Endothelial cell of umbilical vein (primary cell): ENCODE data around the gene HNRNPU. TPM values are rescaled to one million over a fixed set of nuclear protein-coding genes. Genes with fewer than 3 reads are reported as not detected.

Experiments
- BruUV-seq: library from RNA; stranded (reverse); fragments of 400-500 nt; replicated peaks from 2 replicates; lab custom pipeline; 2021; lab: Mats Ljungman, UMichigan
- CTCF ChIA-PET: fragments of 300-600, 350-600 bp; sonication (Branson Sonifier 250); formaldehyde crosslinking; loops from one replicate; lab custom pipeline; 2021; ENCODE audit warnings: antibody characterized with exemption, inconsistent platforms; lab: Charles Lee
- POLR2A ChIA-PET: fragments of 300-600, 350-600 bp; sonication (Branson Sonifier 250); formaldehyde crosslinking; loops from one replicate; lab custom pipeline; 2021; ENCODE audit warnings: antibody characterized with exemption, inconsistent platforms; lab: Charles Lee
- DNase-seq: peaks from one replicate; pipeline ENCODE4 v3.0.0-alpha.2; 2011; ENCODE audit warnings: low read depth, low spot score
- FAIRE-seq: peaks from 2 replicates; lab custom pipeline; 2011; peaks lifted over from hg19 to GRCh38; lab: Jason Lieb, UNC
- H2AFZ ChIP-seq: 2 replicates; pipeline ENCODE4 v1.6.0; 2012; ENCODE audit warnings: low read depth, low read length, control low read depth, inconsistent platforms
- H3K27ac ChIP-seq: 2 replicates; pipeline ENCODE4 v1.5.1; 2011; ENCODE audit warnings: low read depth, mild to moderate bottlenecking, control low read depth, low read length, moderate library complexity; ENCODE audit not compliant: insufficient read depth
- H3K27me3 ChIP-seq, 2 experiments: 2 replicates each; pipeline versions ENCODE4 v1.6.0 to v1.6.1; 2011; ENCODE audit warnings: low read length in 2 of 2, mixed read lengths in 1 of 2; ENCODE audit not compliant: control insufficient read depth in 2 of 2, insufficient read depth in 2 of 2
- H3K36me3 ChIP-seq, 2 experiments: 2 replicates in 1 of 2; 3 replicates in 1 of 2; pipeline ENCODE4 v1.5.1; 2011; ENCODE audit warnings: low read length in 2 of 2, mild to moderate bottlenecking in 1 of 2, moderate library complexity in 1 of 2; ENCODE audit not compliant: control insufficient read depth in 2 of 2, insufficient read depth in 2 of 2; ENCODE audit errors: extremely low read depth in 1 of 2
- H3K4me1 ChIP-seq: 3 replicates; pipeline ENCODE4 v1.5.1; 2011; ENCODE audit warnings: mild to moderate bottlenecking, low read length; ENCODE audit not compliant: control insufficient read depth, insufficient read depth; ENCODE audit errors: extremely low read depth
- H3K4me2 ChIP-seq: 2 replicates; pipeline ENCODE4 v1.6.1; 2011; ENCODE audit warnings: low read length, control low read depth, mixed read lengths; ENCODE audit not compliant: insufficient read depth
- H3K4me3 ChIP-seq, 3 experiments: fragments of 200-600 bp in 1 of 3; sonication (generic), shearing (Covaris generic) in 1 of 3; replicated peaks in 1 of 3; 2 replicates each; pipeline ENCODE4 v1.5.1; 2011 to 2016; ENCODE audit warnings: control low read depth in 3 of 3, low read length in 3 of 3, mild to moderate bottlenecking in 2 of 3, inconsistent platforms in 1 of 3, low read depth in 1 of 3, moderate library complexity in 1 of 3; ENCODE audit not compliant: insufficient read depth in 1 of 3
- H3K79me2 ChIP-seq: 2 replicates; pipeline ENCODE4 v1.6.0; 2012; ENCODE audit warnings: low read length, inconsistent platforms; ENCODE audit not compliant: control insufficient read depth, insufficient read depth
- H3K9ac ChIP-seq: replicated peaks from 2 replicates; pipeline ENCODE3; 2011; ENCODE audit warnings: low read length, control low read depth; ENCODE audit not compliant: insufficient read depth; ENCODE audit errors: extremely low read depth
- H3K9me1 ChIP-seq: replicated peaks from 3 replicates; pipeline ENCODE4 v1.6.0; 2011; ENCODE audit warnings: mild to moderate bottlenecking, low read length; ENCODE audit not compliant: control insufficient read depth, insufficient read depth; ENCODE audit errors: extremely low read depth
- H3K9me3 ChIP-seq: replicated peaks from 2 replicates; pipeline ENCODE4 v1.5.1; 2012; ENCODE audit warnings: low read length, inconsistent platforms; ENCODE audit not compliant: control insufficient read depth, insufficient read depth
- H4K20me1 ChIP-seq: replicated peaks from 2 replicates; pipeline ENCODE3; 2011; ENCODE audit warnings: mild to moderate bottlenecking, low read length; ENCODE audit not compliant: control insufficient read depth, insufficient read depth; ENCODE audit errors: extremely low read depth
- EZH2 ChIP-seq: IDR thresholded peaks from 2 replicates; pipeline ENCODE4 v1.6.1; 2012; ENCODE audit warnings: borderline replicate concordance, low read depth, mild to moderate bottlenecking, moderate library complexity, low read length, inconsistent platforms; ENCODE audit not compliant: severe bottlenecking
- FOS ChIP-seq: IDR thresholded peaks from 2 replicates; pipeline ENCODE4 v1.6.1; 2011; ENCODE audit warnings: mild to moderate bottlenecking, low read length, moderate library complexity, borderline replicate concordance; ENCODE audit not compliant: insufficient read depth
- GATA2 ChIP-seq: IDR thresholded peaks from 2 replicates; pipeline ENCODE4 v1.7.0; 2011; ENCODE audit warnings: low read depth, mild to moderate bottlenecking, moderate library complexity, mixed read lengths, low read length; ENCODE audit not compliant: insufficient read length, insufficient read depth
- JUN ChIP-seq: IDR thresholded peaks from 2 replicates; pipeline ENCODE4 v1.6.1; 2011; ENCODE audit warnings: borderline replicate concordance, low read depth; ENCODE audit not compliant: insufficient read length, insufficient read depth
- MAX ChIP-seq: IDR thresholded peaks from 2 replicates; pipeline ENCODE4 v1.6.1; 2011; ENCODE audit not compliant: insufficient read depth, insufficient read length
- MYC ChIP-seq: IDR thresholded peaks from one replicate; pipeline ENCODE4 v1.6.1; 2011; ENCODE audit warnings: mild to moderate bottlenecking, low read depth, low read length
- POLR2A ChIP-seq: IDR thresholded peaks from 2 replicates; pipeline ENCODE4 v1.6.1; 2012; ENCODE audit warnings: low read depth, mild to moderate bottlenecking, control low read depth, low read length
- POLR2AphosphoS5 ChIP-seq: IDR thresholded peaks from 2 replicates; pipeline ENCODE4 v1.6.1; 2012; ENCODE audit warnings: low read depth, mild to moderate bottlenecking, control low read depth, low read length, moderate library complexity; ENCODE audit not compliant: insufficient read depth
- dilution Hi-C: fragments of 300-500 bp; cut with MboI; formaldehyde crosslinking; loops from one replicate; pipeline ENCODE4 v1.15.0; 2019; ENCODE audit warnings: low sequenced_read_pairs; ENCODE audit not compliant: extremely low pct_ligation_motif_present
- intact Hi-C: fragments of 100-400 bp; cut with micrococcal nuclease; formaldehyde crosslinking; loops from one replicate; pipeline ENCODE4 v1.10.0; 2022
- polyA plus RNA-seq, 4 experiments: library from polyadenylated mRNA; depleted of rRNA in 3 of 4; stranded (reverse) in 3 of 4; unstranded in 1 of 4; fragments of >200 nt; gene quantifications; 2 replicates each; pipeline versions ENCODE4 v1.2.1 to v1.2.3, GENCODE V29; 2011 to 2012; ENCODE audit warnings: missing spikeins in 1 of 4
- total RNA-seq: library from RNA; stranded (reverse); gene quantifications from 2 replicates; pipeline ENCODE4 v1.2.3, GENCODE V29; 2021
- TF ChIP-seq, protein P1 (sequence below), 2 donors: IDR thresholded peaks; 1 replicate in 1 of 2; 2 replicates in 1 of 2; pipeline ENCODE4 v1.5.1; 2011; ENCODE audit warnings: low read length in 2 of 2, mild to moderate bottlenecking in 2 of 2, moderate library complexity in 2 of 2, control low read depth in 1 of 2, inconsistent platforms in 1 of 2, low read depth in 1 of 2; ENCODE audit not compliant: insufficient read depth in 1 of 2; ENCODE audit errors: extremely low read depth in 1 of 2

HNRNPU gene
- total and polyA plus RNA-seq, 2 donors (not counting 3 experiments of a cell fraction or from before 2014, with no cell fraction given) = 68.7 to 417 TPM

DNA sequence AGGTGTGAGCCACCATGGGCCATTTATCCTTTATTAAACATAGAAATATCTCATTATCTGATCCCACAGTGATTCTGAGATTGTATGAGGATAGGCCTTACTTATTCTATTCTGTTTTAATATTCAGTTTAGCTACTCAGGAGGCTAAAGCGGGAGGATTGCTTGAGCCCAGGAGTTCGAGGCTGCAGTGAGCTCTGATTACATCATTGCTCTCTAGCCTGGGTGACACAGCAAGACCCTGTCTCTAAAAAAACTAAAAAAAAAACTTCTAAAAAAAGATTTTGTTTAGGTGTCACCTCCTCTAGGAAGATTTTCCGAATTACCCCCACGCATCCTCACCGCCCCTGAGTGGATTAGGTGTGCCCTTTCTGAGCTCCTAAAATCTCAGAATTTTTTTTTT lies 14.3 kb upstream of the HNRNPU start:
- POLR2A ChIA-PET = no interaction called here
- no TSS peak for BruUV-seq

More for the DNA sequence above, 14.3 kb upstream of the HNRNPU start:
- Histone ChIP-seq H3K36me3 (no peaks in the 10 kb centered on the region), H3K4me3 (no peak overlapping the region), H3K27ac (no peak overlapping the region), H3K4me2 (no peak overlapping the region), H3K9ac (no peak overlapping the region), H3K4me1 (no peaks in the 10 kb centered on the region), H3K79me2 (no peaks in the 10 kb centered on the region), H3K27me3 (no peaks in the 10 kb centered on the region), H4K20me1 (no peaks in the 10 kb centered on the region), H2AFZ (no peak overlapping the region), H3K9me3 (no peaks in the 10 kb centered on the region), H3K9me1 (no peaks in the 10 kb centered on the region)
- no peak for FAIRE-seq
- dilution Hi-C loops (no loop called here), intact Hi-C loops (no loop called here)
- no peak for TF ChIP-seq GATA2
- TF ChIP-seq MAX = no peak
- no peak for TF ChIP-seq POLR2A
- no peak for TF ChIP-seq JUN
- TF ChIP-seq POLR2AphosphoS5 = no peak
- no peak for TF ChIP-seq EZH2
- no peak for TF ChIP-seq FOS
- no peak for TF ChIP-seq MYC
- TF ChIP-seq, protein P1, sequence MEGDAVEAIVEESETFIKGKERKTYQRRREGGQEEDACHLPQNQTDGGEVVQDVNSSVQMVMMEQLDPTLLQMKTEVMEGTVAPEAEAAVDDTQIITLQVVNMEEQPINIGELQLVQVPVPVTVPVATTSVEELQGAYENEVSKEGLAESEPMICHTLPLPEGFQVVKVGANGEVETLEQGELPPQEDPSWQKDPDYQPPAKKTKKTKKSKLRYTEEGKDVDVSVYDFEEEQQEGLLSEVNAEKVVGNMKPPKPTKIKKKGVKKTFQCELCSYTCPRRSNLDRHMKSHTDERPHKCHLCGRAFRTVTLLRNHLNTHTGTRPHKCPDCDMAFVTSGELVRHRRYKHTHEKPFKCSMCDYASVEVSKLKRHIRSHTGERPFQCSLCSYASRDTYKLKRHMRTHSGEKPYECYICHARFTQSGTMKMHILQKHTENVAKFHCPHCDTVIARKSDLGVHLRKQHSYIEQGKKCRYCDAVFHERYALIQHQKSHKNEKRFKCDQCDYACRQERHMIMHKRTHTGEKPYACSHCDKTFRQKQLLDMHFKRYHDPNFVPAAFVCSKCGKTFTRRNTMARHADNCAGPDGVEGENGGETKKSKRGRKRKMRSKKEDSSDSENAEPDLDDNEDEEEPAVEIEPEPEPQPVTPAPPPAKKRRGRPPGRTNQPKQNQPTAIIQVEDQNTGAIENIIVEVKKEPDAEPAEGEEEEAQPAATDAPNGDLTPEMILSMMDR (IDR thresholded peaks at IDR 0.05; ENCODE audit: extremely low read depth in 1 of 2, insufficient read depth in 1 of 2, low read depth in 1 of 2, low read length in 2 of 2) = no peak
- CTCF ChIA-PET = interaction anchor here (1.1 to 1.6 kb wide), 3 partner anchors 18 to 164 kb away, joined by 3 to 5 read pairs (median 3); no protein-coding TSS in a partner anchor
- no peak for DNase-seq
